HEK293 (cell line): ENCODE data around the gene SUSD3.

Source experiments
- CTCF ChIA-PET: fragments of 350-600 bp; formaldehyde crosslinking; extraction: SDS; loops from one replicate; lab custom pipeline; 2021; ENCODE audit warnings: antibody characterized with exemption; lab: Yijun Ruan, JAX
- POLR2A ChIA-PET: fragments of 300-600 bp; formaldehyde crosslinking; extraction: SDS; loops from one replicate; lab custom pipeline; 2020; ENCODE audit warnings: antibody characterized with exemption, inconsistent platforms; lab: Yijun Ruan, JAX
- H3K27ac ChIP-seq: fragments of 200-500 bp; sonication (Bioruptor generic); 2 replicates; pipeline ENCODE4 v1.5.1; 2014; ENCODE audit warnings: low read depth, low read length, control low read depth, inconsistent platforms; ENCODE audit errors: extremely low read depth
- H3K36me3 ChIP-seq, 2 experiments: fragments of 200-500 bp in 1 of 2; sonication (Bioruptor generic) in 1 of 2; 1 replicate in 1 of 2; 2 replicates in 1 of 2; pipeline ENCODE4 v1.5.1; 2014 to 2017; ENCODE audit warnings: inconsistent platforms in 2 of 2, low read length in 2 of 2; ENCODE audit not compliant: control insufficient read depth in 2 of 2, insufficient read depth in 1 of 2
- H3K4me1 ChIP-seq: fragments of 200-500 bp; sonication (Bioruptor generic); 2 replicates; pipeline ENCODE4 v1.5.1; 2014; ENCODE audit warnings: mild to moderate bottlenecking, low read length, inconsistent platforms; ENCODE audit not compliant: control insufficient read depth, insufficient read depth
- H3K4me3 ChIP-seq: 2 replicates; pipeline ENCODE4 v1.5.1; 2011; ENCODE audit warnings: low read depth, mild to moderate bottlenecking, control low read depth, low read length, moderate library complexity
- H3K9me3 ChIP-seq: fragments of 200-500 bp; sonication (Bioruptor generic); 2 replicates; pipeline ENCODE4 v1.5.1; 2014; ENCODE audit warnings: low read depth, low read length, inconsistent platforms; ENCODE audit not compliant: control insufficient read depth, insufficient read depth
- GLIS1 ChIP-seq: fragments of 450-650 bp; formaldehyde crosslinking; IDR thresholded peaks from 2 replicates; pipeline ENCODE4 v1.5.1; 2016; ENCODE audit warnings: missing biosample characterization, missing genetic modification characterization
- KLF10 ChIP-seq: fragments of 450-650 bp; IDR thresholded peaks from 2 replicates; pipeline ENCODE4 v1.5.1; 2018; ENCODE audit warnings: missing biosample characterization, mild to moderate bottlenecking, missing genetic modification characterization
- KLF9 ChIP-seq: fragments of 450-650 bp; formaldehyde crosslinking; IDR thresholded peaks from 2 replicates; pipeline ENCODE4 v1.5.1; 2016; ENCODE audit warnings: missing biosample characterization, missing genetic modification characterization, low read depth
- PATZ1 ChIP-seq: fragments of 450-650 bp; formaldehyde crosslinking; IDR thresholded peaks from 2 replicates; pipeline ENCODE4 v1.5.1; 2016; ENCODE audit warnings: missing biosample characterization, missing genetic modification characterization
- PRDM6 ChIP-seq: fragments of 450-650 bp; formaldehyde crosslinking; IDR thresholded peaks from 2 replicates; pipeline ENCODE4 v1.5.1; 2017; ENCODE audit warnings: missing biosample characterization, missing genetic modification characterization
- SP3 ChIP-seq: fragments of 450-650 bp; formaldehyde crosslinking; IDR thresholded peaks from 2 replicates; pipeline ENCODE4 v1.5.1; 2016; ENCODE audit warnings: missing biosample characterization, missing genetic modification characterization
- SP7 ChIP-seq: fragments of 450-650 bp; formaldehyde crosslinking; IDR thresholded peaks from 2 replicates; pipeline ENCODE4 v1.5.1; 2016; ENCODE audit warnings: missing biosample characterization, missing genetic modification characterization
- YY2 ChIP-seq: fragments of 450-650 bp; formaldehyde crosslinking; IDR thresholded peaks from 2 replicates; pipeline ENCODE4 v1.5.1; 2016; ENCODE audit warnings: missing biosample characterization, missing genetic modification characterization
- ZBTB10 ChIP-seq: fragments of 450-650 bp; formaldehyde crosslinking; IDR thresholded peaks from 2 replicates; pipeline ENCODE4 v1.5.1; 2016; ENCODE audit warnings: missing biosample characterization, missing genetic modification characterization
- ZBTB26 ChIP-seq: fragments of 450-650 bp; formaldehyde crosslinking; optimal IDR thresholded peaks from 2 replicates; pipeline ENCODE3; 2016; ENCODE audit warnings: missing biosample characterization, mild to moderate bottlenecking, missing genetic modification characterization
- ZBTB44 ChIP-seq: fragments of 450-650 bp; IDR thresholded peaks from 2 replicates; pipeline ENCODE4 v1.5.1; 2018; ENCODE audit warnings: missing biosample characterization, mild to moderate bottlenecking, missing genetic modification characterization
- ZBTB8A ChIP-seq: fragments of 450-650 bp; formaldehyde crosslinking; IDR thresholded peaks from 2 replicates; pipeline ENCODE4 v1.5.1; 2016; ENCODE audit warnings: missing biosample characterization, missing genetic modification characterization
- ZIC2 ChIP-seq: fragments of 450-650 bp; formaldehyde crosslinking; IDR thresholded peaks from 2 replicates; pipeline ENCODE4 v1.5.1; 2016; ENCODE audit warnings: missing biosample characterization, missing genetic modification characterization
- ZNF19 ChIP-seq: fragments of 450-650 bp; formaldehyde crosslinking; IDR thresholded peaks from 2 replicates; pipeline ENCODE4; 2016; ENCODE audit warnings: missing biosample characterization, missing genetic modification characterization, low read depth
- ZNF214 ChIP-seq: fragments of 450-650 bp; formaldehyde crosslinking; IDR thresholded peaks from 2 replicates; pipeline ENCODE4 v1.5.1; 2017; ENCODE audit warnings: missing biosample characterization, mild to moderate bottlenecking, missing genetic modification characterization, borderline replicate concordance
- ZNF223 ChIP-seq: fragments of 450-650 bp; formaldehyde crosslinking; IDR thresholded peaks from 2 replicates; pipeline ENCODE4 v1.5.1; 2016; ENCODE audit warnings: missing biosample characterization, missing genetic modification characterization
- ZNF302 ChIP-seq: fragments of 450-650 bp; formaldehyde crosslinking; IDR thresholded peaks from 2 replicates; pipeline ENCODE4 v1.5.1; 2016; ENCODE audit warnings: missing biosample characterization, missing genetic modification characterization, low read depth
- ZNF335 ChIP-seq: fragments of 450-650 bp; formaldehyde crosslinking; conservative IDR thresholded peaks from 2 replicates; pipeline ENCODE4 v1.5.1; 2016; ENCODE audit warnings: missing biosample characterization, missing genetic modification characterization
- ZNF510 ChIP-seq: fragments of 450-650 bp; formaldehyde crosslinking; IDR thresholded peaks from 2 replicates; pipeline ENCODE4 v1.5.1; 2018; ENCODE audit warnings: mild to moderate bottlenecking, missing genetic modification characterization, missing biosample characterization; ENCODE audit not compliant: insufficient replicate concordance
- ZNF529 ChIP-seq: fragments of 450-650 bp; formaldehyde crosslinking; IDR thresholded peaks from 2 replicates; pipeline ENCODE4 v1.5.1; 2017; ENCODE audit warnings: missing genetic modification characterization, missing biosample characterization; ENCODE audit not compliant: insufficient replicate concordance
- ZNF561 ChIP-seq: fragments of 450-650 bp; IDR thresholded peaks from 2 replicates; pipeline ENCODE4 v1.5.1; 2018; ENCODE audit warnings: missing biosample characterization, missing genetic modification characterization, borderline replicate concordance
- ZNF610 ChIP-seq: fragments of 450-650 bp; formaldehyde crosslinking; IDR thresholded peaks from 2 replicates; pipeline ENCODE4 v1.5.1; 2016; ENCODE audit warnings: missing biosample characterization, missing genetic modification characterization, borderline replicate concordance
- ZNF623 ChIP-seq: fragments of 450-650 bp; formaldehyde crosslinking; IDR thresholded peaks from 2 replicates; pipeline ENCODE4 v1.5.1; 2016; ENCODE audit warnings: missing biosample characterization, missing genetic modification characterization
- ZNF629 ChIP-seq: fragments of 450-650 bp; formaldehyde crosslinking; IDR thresholded peaks from 2 replicates; pipeline ENCODE4 v1.5.1; 2017; ENCODE audit warnings: missing biosample characterization, missing genetic modification characterization
- ZNF791 ChIP-seq: fragments of 450-650 bp; formaldehyde crosslinking; IDR thresholded peaks from 2 replicates; pipeline ENCODE4 v1.5.1; 2016; ENCODE audit warnings: missing biosample characterization, missing genetic modification characterization
- ZNF830 ChIP-seq: fragments of 450-650 bp; IDR thresholded peaks from 2 replicates; pipeline ENCODE4 v1.5.0; 2018; ENCODE audit warnings: missing biosample characterization, missing genetic modification characterization, low read depth, mild to moderate bottlenecking, moderate library complexity
- ZSCAN30 ChIP-seq: fragments of 450-650 bp; IDR thresholded peaks from 2 replicates; pipeline ENCODE4 v1.5.1; 2018; ENCODE audit warnings: missing biosample characterization, mild to moderate bottlenecking, missing genetic modification characterization, moderate library complexity

Gene SUSD3

GRCh38 chr9:93095205-93096130, 37.0 kb downstream of the SUSD3 start:
- Histone ChIP-seq H3K27ac (peak overlapping the region; percentile 63), H3K4me1 (peaks cover 2% of the 10 kb centered on the region; the same call in 1 of the 2 replicates), H3K9me3 (no peaks in the 10 kb centered on the region), H3K4me3 (peak overlapping the region; percentile 44), H3K36me3 (no peaks in the 10 kb centered on the region)
- CTCF ChIA-PET, result interaction anchor here (1.2 kb wide), 1 partner anchor 92 kb away, joined by 6 read pairs; no protein-coding TSS in a partner anchor
- POLR2A ChIA-PET, result interaction anchor here (1.0 to 2.1 kb wide), 6 partner anchors 11 to 471 kb away, joined by 4 to 15 read pairs (median 7); partner anchors contain the start of gene NINJ1
- TF ChIP-seq ZNF19 (tag by site-specific recombination) (no peak), ZNF214 (tag by site-specific recombination) (no peak), KLF9 (tag by site-specific recombination) (0 out of 2 replicates have a peak, but pooled peaks have one; percentile 11), ZBTB10 (tag by site-specific recombination) (peak; percentile 28; the same call in 1 of the 2 replicates), ZNF623 (tag by site-specific recombination) (no peak), ZNF529 (tag by site-specific recombination) (no peak), KLF10 (tag by site-specific recombination) (0 out of 2 replicates have a peak, but pooled peaks have one; percentile 18), SP7 (tag by site-specific recombination) (peak; percentile 22; the same call in 1 of the 2 replicates), PATZ1 (tag by site-specific recombination) (0 out of 2 replicates have a peak, but pooled peaks have one; percentile 10), ZNF610 (tag by site-specific recombination) (0 out of 2 replicates have a peak, but pooled peaks have one; percentile 41), PRDM6 (tag by site-specific recombination) (no peak), ZNF629 (tag by site-specific recombination) (0 out of 2 replicates have a peak, but pooled peaks have one; percentile 11), YY2 (tag by site-specific recombination) (no peak), ZNF561 (tag by site-specific recombination) (no peak), ZNF791 (tag by site-specific recombination) (no peak), ZNF830 (tag by site-specific recombination) (no peak), ZNF510 (tag by site-specific recombination) (no peak), ZNF335 (peak; percentile 51; the same call in 1 of the 2 replicates), ZNF223 (tag by site-specific recombination) (no peak), GLIS1 (tag by site-specific recombination) (peak; percentile 23; the same call in 1 of the 2 replicates), ZBTB8A (tag by site-specific recombination) (peak; percentile 96), ZNF302 (tag by site-specific recombination) (no peak), ZSCAN30 (tag by site-specific recombination) (peak; percentile 72; the same call in 1 of the 2 replicates), ZBTB44 (tag by site-specific recombination) (no peak), SP3 (tag by site-specific recombination) (peak; percentile 71), ZBTB26 (tag by site-specific recombination) (peak; percentile 65), ZIC2 (tag by site-specific recombination) (peak; percentile 23; the same call in 1 of the 2 replicates)
